ENCODE results near the gene DFFA. TPM values are rescaled to one million over a fixed set of nuclear protein-coding genes. Genes with fewer than 3 reads are reported as not detected.

Gene DFFA
- total and polyA plus RNA-seq, 9 of the 15 experiments (the other 6 are each of a cell fraction or from before 2014, with no cell fraction given), result 39.6 to 74.8 (median 59.2) TPM

GRCh38 chr1:10507111-10507879 is 35.0 kb upstream of the DFFA start (continued):
- TF ChIP-seq PBX2 (CRISPR knock-in tag; IDR thresholded peaks at IDR 0.05; ENCODE audit: low read depth) (no peak), PBX2 (tag; conservative IDR thresholded peaks at IDR 0.05; ENCODE audit: low read depth) (0 out of 2 replicates have a peak, but pooled peaks have one; percentile 5), KDM2B (CRISPR knock-in tag; IDR thresholded peaks at IDR 0.05) (no peak), CHD4 (IDR thresholded peaks at IDR 0.05; ENCODE audit: insufficient read depth, insufficient replicate concordance, low read depth, low read length, poor library complexity, severe bottlenecking) (no peak), RBFOX2 (IDR thresholded peaks at IDR 0.05; ENCODE audit: low read depth, low read length) (no peak), BCLAF1 (IDR thresholded peaks at IDR 0.05; ENCODE audit: borderline replicate concordance in 1 of 2, control insufficient read depth in 1 of 2, low read depth in 2 of 2, low read length in 1 of 2) (no peak), ETS2 (tag; IDR thresholded peaks at IDR 0.05; ENCODE audit: borderline replicate concordance, poor library complexity, severe bottlenecking) (no peak), CEBPB (tag; IDR thresholded peaks at IDR 0.05) (peak; percentile 97), ZNF551 (CRISPR knock-in tag; IDR thresholded peaks at IDR 0.05) (0 out of 2 replicates have a peak, but pooled peaks have one; percentile 14), TCF15 (CRISPR knock-in tag; IDR thresholded peaks at IDR 0.05) (no peak), KLF16 (IDR thresholded peaks at IDR 0.05) (peak; percentile 57; the same call in 1 of the 2 replicates), RAD21 (CRISPR knock-in tag; conservative IDR thresholded peaks at IDR 0.05 in 1 of 2, IDR thresholded peaks at IDR 0.05 in 1 of 2) (peak; percentile 87 to 95), STAG1 (CRISPR knock-in tag; IDR thresholded peaks at IDR 0.05; ENCODE audit: borderline replicate concordance) (peak; percentile 62; the same call in 1 of the 2 replicates), MITF (IDR thresholded peaks at IDR 0.05) (peak; percentile 37; the same call in 1 of the 2 replicates), DEAF1 (CRISPR knock-in tag; IDR thresholded peaks at IDR 0.05) (peak; percentile 83), HOXB6 (CRISPR knock-in tag; IDR thresholded peaks at IDR 0.05; ENCODE audit: borderline replicate concordance) (no peak)

Measured in K562 (cell line).